NCI-H187 treated with DMSO at 0.1 percent for 48 hours (cell line): ENCODE measurements around the gene ETF1.

Source experiments
- DNase-seq: peaks from one replicate; lab custom pipeline; 2025; lab: John Stamatoyannopoulos, UW

ETF1 gene

DNA sequence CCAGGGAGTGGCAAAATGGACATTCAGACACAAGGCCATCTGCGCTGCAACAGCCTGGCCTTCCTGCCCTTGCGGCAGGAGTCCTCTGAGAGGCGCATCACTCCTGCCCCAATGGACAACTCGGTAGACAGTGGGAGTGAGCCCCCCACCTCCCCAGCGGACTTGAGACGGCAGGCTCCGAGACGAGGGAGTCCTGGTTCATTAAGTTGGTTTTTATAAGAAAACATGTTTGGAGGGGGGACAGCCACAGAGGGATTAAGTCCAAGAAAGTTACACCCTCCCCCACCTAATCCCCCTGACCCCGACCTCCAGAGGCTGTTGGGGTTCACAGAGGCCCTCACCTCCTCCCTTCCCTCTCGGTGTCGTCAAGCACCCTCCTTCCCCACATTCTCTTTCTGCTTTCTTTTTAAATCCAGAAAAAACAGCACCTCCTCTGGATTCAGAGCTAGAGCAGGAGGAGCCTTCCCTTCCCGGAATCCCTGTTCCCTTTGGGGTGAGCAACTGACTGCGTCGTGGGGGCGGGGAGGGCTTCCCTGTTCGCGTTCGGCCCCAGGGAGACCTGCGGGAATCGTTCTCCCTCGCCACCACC is 79.5 kb downstream of the ETF1 start:
- DNase-seq = no peak

DNA sequence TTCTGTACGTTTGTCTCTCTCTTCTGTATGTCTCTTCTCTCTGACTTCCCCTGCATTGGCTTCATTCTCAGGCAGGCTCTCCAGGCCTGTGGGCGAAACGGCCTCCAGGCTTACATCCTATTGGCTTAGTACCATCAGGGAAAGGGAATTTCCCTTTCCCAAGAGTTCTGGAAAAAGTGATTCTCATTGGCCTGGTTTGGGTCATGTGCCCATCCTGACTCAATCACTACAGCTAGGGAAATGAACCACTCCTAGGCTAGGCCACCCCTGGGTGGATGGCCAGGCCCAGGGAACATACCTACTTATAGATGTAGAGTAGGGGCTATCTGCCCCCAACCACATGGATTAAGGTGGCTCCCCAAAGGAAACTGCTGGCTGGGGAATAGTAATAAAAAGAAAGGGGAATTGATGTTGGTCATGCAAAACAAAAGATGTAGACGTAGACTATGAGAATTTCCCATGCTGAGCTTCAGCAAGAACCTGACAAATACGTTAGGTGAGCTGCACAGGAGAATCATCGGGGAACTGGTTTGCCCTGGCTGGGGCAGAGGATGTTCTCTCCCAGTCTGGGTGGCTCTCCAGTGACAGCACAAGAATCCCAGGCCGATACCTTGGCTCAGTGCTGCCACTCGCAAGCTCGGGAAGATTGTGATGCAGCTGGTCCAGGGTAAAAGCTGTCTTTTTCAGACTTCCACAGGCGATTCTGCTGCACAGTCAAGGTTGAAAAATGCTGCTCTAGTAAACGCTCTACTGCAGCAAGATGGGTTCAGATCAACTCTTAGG is 81.5 kb downstream of the ETF1 start:
- DNase-seq = no peak

DNA sequence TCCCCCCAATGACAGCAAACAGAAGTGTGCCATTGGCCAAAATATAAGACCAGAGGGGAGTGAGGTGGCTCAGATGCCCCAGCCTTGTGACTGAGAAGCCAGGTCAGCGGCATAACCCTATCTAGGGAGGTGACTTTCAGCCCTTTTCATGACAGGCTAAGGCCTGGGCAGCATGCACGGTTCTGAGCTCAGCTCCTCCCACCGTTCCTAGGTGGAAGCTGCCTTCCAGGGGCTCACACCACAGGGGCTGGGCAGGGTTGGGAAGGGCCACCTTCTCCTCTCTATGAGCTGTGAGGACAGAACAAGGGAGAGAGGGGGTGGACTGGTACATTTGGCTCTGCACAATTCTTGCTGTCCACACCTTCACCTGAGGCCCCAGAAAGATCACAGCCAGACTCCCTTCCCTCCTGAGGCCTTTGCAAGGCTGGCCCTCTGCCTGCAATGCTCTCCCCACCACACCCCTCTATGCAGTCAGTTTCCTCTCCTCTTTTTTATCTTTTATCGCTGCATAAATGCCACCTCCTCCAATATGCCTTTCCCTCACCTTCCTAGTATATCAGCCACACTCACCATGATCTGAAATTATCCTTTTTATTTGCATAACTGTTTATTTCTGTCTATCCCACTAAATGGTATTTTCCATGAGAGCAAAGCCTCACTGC is 82.9 kb downstream of the ETF1 start:
- DNase-seq = no peak

DNA sequence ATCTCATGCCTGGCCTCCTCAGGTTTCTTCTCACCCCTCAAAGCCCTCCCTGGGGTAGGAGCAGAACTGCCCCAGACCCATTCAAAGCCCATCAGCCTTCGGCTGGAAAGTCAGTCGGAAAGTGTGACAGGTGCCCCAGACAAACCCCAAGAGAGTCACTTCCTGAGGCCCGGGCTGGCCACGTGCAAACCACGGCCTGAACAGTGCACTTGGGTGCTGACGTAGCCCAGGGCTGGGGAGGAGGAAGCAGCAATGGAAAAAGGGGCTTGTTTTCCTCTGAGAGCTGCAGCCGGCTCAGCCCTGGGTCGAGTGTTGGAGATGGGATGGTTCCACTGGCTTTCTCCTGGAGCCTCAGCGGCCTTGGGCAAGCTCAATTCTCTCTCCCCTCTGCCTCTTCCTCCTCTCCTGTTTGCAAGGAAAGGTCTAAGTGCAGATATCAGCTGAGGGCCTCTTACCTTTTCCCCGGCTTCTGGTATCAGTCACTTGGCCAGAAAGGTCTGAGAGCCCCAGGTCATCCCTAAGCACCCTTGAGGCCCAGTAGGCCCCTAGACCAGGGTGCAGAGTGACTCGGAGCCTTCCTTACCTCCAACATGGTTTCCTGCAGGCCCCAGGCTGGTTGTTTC is 83.6 kb downstream of the ETF1 start:
- no peak for DNase-seq

- DNase-seq = no peak
These were observed 84.2 kb downstream of the ETF1 start for GRCh38 chr5:138458856-138459255.

DNA sequence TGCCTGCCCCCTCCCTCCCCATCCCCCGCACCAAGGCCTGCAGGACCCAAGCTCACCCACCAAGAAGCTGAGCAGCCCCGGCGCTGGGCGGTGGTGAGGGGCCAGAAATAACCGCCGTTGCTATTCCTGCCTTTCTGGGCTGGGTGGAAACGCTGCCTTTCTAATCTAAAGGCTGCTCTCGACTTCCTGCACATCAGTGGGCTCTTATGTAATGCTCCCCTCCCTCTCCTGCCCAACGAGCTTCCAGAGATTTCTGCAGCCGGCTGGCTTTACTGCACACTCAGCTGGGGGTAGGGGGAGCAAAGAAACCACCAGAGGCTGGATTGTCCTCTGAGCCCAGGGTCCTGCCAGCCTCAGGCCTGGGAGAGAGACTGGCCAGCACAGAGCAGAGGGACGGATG is 84.7 kb downstream of the ETF1 start:
- DNase-seq = no peak

DNA sequence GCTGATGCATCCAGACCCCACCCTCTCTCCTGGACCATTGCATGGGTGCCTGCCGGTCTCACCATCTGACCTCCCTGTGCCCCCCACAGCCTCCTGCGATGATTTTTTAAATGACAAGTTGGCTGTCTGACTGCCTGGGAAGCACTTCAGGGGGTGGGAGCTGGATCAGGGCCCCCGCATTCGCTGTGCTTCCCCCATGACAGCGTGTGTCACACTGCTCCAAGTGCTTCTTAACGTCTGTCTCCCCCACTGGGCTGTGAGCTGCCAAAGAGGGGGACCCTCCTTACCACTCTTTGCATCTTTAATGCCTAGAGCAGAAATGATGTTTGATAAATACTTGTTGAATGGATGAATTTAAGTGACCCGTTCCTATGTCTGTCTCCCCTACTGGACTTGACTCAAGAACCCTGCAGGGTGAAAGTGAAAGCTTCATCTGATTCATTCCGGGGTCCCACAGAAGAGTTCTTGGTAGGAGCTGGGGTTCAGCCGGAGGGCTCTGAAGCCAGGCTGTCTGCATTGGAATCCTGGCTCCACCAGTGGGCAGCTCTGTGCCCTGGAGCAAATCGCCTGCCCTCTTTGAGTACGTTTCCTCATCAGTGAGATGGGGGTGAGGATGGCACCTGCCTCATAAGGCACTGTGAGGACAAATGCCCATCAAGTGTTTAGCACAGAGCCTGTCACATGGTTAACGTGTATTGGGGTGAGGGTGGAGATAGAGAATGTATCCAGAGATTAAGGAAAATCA is 85.3 kb downstream of the ETF1 start:
- no peak for DNase-seq
